SK-N-SH treated with all-trans-retinoic acid at 6 μM for 48 hours (cell line): ENCODE results near the gene TM6SF1.

ENCODE experiments used
- CSRNP3 ChIP-seq: fragments of 250-450 bp; sonication (Bioruptor Pico); IDR thresholded peaks from 2 replicates; pipeline ENCODE4 v1.5.1; 2021; ENCODE audit warnings: mild to moderate bottlenecking, moderate library complexity
- GLIS3 ChIP-seq: fragments of 250-450 bp; sonication (Bioruptor Pico); IDR thresholded peaks from 2 replicates; pipeline ENCODE4 v1.5.0; 2020; ENCODE audit warnings: mild to moderate bottlenecking, moderate library complexity
- OSR1 ChIP-seq: fragments of 250-450 bp; sonication (Bioruptor Pico); IDR thresholded peaks from 2 replicates; pipeline ENCODE4 v1.8.0; 2022; ENCODE audit warnings: moderate library complexity, mild to moderate bottlenecking, inconsistent platforms
- POU6F1 ChIP-seq: fragments of 250-450 bp; sonication (Bioruptor Pico); IDR thresholded peaks from 2 replicates; pipeline ENCODE4 v1.8.0; 2021; ENCODE audit warnings: low read depth, mild to moderate bottlenecking, moderate library complexity, borderline replicate concordance
- PPARA ChIP-seq: fragments of 250-450 bp; sonication (Bioruptor Pico); IDR thresholded peaks from 2 replicates; pipeline ENCODE4 v1.5.0; 2020; ENCODE audit warnings: mild to moderate bottlenecking, borderline replicate concordance
- SNAI2 ChIP-seq: fragments of 250-450 bp; sonication (Bioruptor Pico); IDR thresholded peaks from 2 replicates; pipeline ENCODE4 v1.5.0; 2020; ENCODE audit warnings: mild to moderate bottlenecking, moderate library complexity
- TCF4 ChIP-seq: fragments of 250-450 bp; sonication (Bioruptor Pico); IDR thresholded peaks from 2 replicates; pipeline ENCODE4 v1.8.0; 2021; ENCODE audit warnings: mild to moderate bottlenecking, moderate library complexity, borderline replicate concordance
- TOX ChIP-seq: fragments of 250-450 bp; sonication (Bioruptor Pico); IDR thresholded peaks from 2 replicates; pipeline ENCODE4 v1.8.0; 2021; ENCODE audit warnings: mild to moderate bottlenecking, moderate library complexity, borderline replicate concordance
- ZFP30 ChIP-seq: fragments of 450-650 bp; formaldehyde crosslinking; IDR thresholded peaks from 2 replicates; pipeline ENCODE4 v1.5.0; 2022; ENCODE audit warnings: mild to moderate bottlenecking, moderate library complexity
- ZNF565 ChIP-seq: fragments of 450-650 bp; formaldehyde crosslinking; conservative IDR thresholded peaks from 2 replicates; pipeline ENCODE4 v1.5.0; 2020; ENCODE audit warnings: low read depth, mild to moderate bottlenecking, moderate library complexity

DNA sequence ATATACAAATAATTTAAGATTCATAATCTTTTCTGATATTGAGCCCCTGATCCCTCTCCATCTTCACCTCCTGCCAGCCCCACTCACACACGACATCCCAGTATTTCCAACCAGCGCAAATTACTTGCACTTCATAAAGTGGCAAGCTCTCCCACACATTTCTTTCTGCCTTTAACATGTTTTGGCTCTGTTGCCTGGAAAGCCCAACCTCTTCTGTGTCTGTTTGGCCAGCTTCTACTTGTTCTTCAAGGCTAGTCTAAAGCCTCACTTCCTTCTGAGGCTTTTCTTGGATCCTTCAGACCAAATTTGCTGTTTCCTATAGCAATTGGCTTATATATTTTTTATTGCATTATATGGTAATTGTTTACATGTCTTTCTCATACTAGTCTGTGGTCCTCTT, 5.1 kb upstream of the TM6SF1 start:
- TF ChIP-seq ZFP30 (no peak), PPARA (no peak), GLIS3 (no peak), ZNF565 (CRISPR knock-in tag) (no peak), POU6F1 (CRISPR knock-in tag) (no peak), TCF4 (no peak), CSRNP3 (CRISPR knock-in tag) (no peak), SNAI2 (CRISPR knock-in tag) (no peak), OSR1 (CRISPR knock-in tag) (no peak), TOX (CRISPR knock-in tag) (no peak)
